Measurements from ENCODE around the gene TMEM52B. TPM values are rescaled to one million over a fixed set of nuclear protein-coding genes. Genes with fewer than 3 reads are reported as not detected.

Gene TMEM52B
- total RNA-seq, 1 donor, result not detected

DNA sequence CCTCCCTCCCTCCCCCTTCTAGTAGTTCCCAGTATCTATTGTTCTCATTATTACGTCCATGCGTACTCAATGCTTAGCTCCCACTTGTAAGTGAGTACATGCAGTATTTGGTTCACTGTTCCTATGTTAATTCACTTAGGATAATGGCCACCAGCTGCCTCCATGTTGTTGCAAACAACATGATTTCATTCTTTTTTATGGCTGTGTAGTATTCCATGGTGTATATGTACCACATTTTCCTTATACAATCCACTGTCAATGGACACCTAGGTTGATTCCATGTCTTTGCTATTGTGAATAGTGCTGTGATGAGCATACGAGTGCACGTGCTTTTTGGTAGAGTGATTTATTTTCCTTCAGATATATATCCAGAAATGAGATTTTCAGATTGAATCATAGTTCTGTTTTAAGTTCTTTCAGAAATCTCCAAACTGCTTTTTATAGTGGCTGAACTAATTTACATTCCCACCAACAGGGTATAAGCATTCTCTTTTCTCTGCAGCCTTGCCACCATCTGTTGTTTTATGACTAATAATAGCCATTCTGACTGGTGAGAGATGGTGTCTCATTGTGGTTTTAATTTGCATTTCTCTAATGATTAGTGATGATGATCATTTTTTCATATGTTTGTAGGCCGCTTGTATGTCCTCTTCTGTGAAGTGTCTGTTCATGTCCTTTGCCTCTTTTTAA lies 31.0 kb upstream of the TMEM52B start:
- Histone ChIP-seq H3K4me3 (ENCODE audit: insufficient read depth, low read length) (no peak overlapping the region), H3K27ac (ENCODE audit: low read depth, low read length) (no peak overlapping the region), H3K79me2 (ENCODE audit: insufficient read depth, low read length) (no peaks in the 10 kb centered on the region), H3K9me3 (ENCODE audit: low read depth, low read length) (no peaks in the 10 kb centered on the region), H2AFZ (ENCODE audit: low read length) (no peak overlapping the region), H3K36me3 (ENCODE audit: insufficient read depth, low read length) (no peaks in the 10 kb centered on the region), H4K20me1 (ENCODE audit: insufficient read depth, low read length) (no peaks in the 10 kb centered on the region), H3K4me1 (ENCODE audit: insufficient read depth, low read length) (no peaks in the 10 kb centered on the region), H3K27me3 (ENCODE audit: insufficient read depth, low read length) (no peaks in the 10 kb centered on the region), H3K4me2 (ENCODE audit: insufficient read depth, low read length) (no peak overlapping the region)
- no peak for DNase-seq (ENCODE audit: insufficient read length, low spot score, missing footprints)
- no peak for TF ChIP-seq CTCF (IDR thresholded peaks at IDR 0.05; ENCODE audit: extremely low read depth, low read depth, low read length)

DNA sequence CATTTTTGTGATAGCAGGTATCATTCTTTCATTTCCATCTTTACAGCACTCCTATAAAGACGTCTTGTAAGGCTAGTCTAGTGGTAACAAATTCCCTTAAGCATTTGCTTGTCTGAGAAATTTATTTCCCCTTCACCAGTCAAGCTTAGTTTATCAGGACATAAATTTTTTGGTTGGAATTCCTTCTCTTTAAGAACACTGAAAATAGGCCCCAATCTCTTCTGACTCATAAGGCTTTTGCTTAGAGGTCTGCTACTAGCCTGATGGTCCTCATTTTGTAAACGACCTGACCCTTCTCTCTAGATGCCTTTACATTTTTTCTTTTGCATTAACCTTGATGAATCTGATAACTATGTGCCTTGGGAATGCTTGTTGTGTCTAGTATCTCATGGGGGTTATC lies 27.2 kb upstream of the TMEM52B start:
- no peak for TF ChIP-seq CTCF (IDR thresholded peaks at IDR 0.05; ENCODE audit: extremely low read depth, low read depth, low read length)
- no peaks in the 10 kb centered on the region for H3K27me3 ChIP-seq (ENCODE audit: insufficient read depth, low read length)
- H2AFZ ChIP-seq (ENCODE audit: low read length), result no peak overlapping the region
- H3K9me3 ChIP-seq (ENCODE audit: low read depth, low read length), result no peaks in the 10 kb centered on the region
- no peaks in the 10 kb centered on the region for H3K79me2 ChIP-seq (ENCODE audit: insufficient read depth, low read length)
- H3K36me3 ChIP-seq (ENCODE audit: insufficient read depth, low read length), result no peaks in the 10 kb centered on the region
- DNase-seq (ENCODE audit: insufficient read length, low spot score, missing footprints), result no peak
- peaks cover 8% of the 10 kb centered on the region for H3K4me1 ChIP-seq (ENCODE audit: insufficient read depth, low read length)
- no peaks in the 10 kb centered on the region for H4K20me1 ChIP-seq (ENCODE audit: insufficient read depth, low read length)
- H3K4me2 ChIP-seq (ENCODE audit: insufficient read depth, low read length), result no peak overlapping the region
- no peak overlapping the region for H3K27ac ChIP-seq (ENCODE audit: low read depth, low read length)
- H3K4me3 ChIP-seq (ENCODE audit: insufficient read depth, low read length), result no peak overlapping the region

- H3K4me3 ChIP-seq (ENCODE audit: insufficient read depth, low read length), result peak overlapping the region; percentile 81
- no peaks in the 10 kb centered on the region for H3K36me3 ChIP-seq (ENCODE audit: insufficient read depth, low read length)
- no peaks in the 10 kb centered on the region for H4K20me1 ChIP-seq (ENCODE audit: insufficient read depth, low read length)
- H3K27ac ChIP-seq (ENCODE audit: low read depth, low read length), result peak overlapping the region; percentile 68
- H3K4me2 ChIP-seq (ENCODE audit: insufficient read depth, low read length), result peak overlapping the region; percentile 96
- no peaks in the 10 kb centered on the region for H3K79me2 ChIP-seq (ENCODE audit: insufficient read depth, low read length)
- peak; percentile 79 for TF ChIP-seq CTCF (IDR thresholded peaks at IDR 0.05; ENCODE audit: extremely low read depth, low read depth, low read length)
- peak; percentile 86 for DNase-seq (ENCODE audit: insufficient read length, low spot score, missing footprints)
- no peaks in the 10 kb centered on the region for H3K9me3 ChIP-seq (ENCODE audit: low read depth, low read length)
- peak overlapping the region; percentile 98 for H2AFZ ChIP-seq (ENCODE audit: low read length)
- no peaks in the 10 kb centered on the region for H3K27me3 ChIP-seq (ENCODE audit: insufficient read depth, low read length)
- H3K4me1 ChIP-seq (ENCODE audit: insufficient read depth, low read length), result peaks cover 8% of the 10 kb centered on the region
Measured at GRCh38 chr12:10153271-10154144, 25.3 kb upstream of the TMEM52B start.

DNA sequence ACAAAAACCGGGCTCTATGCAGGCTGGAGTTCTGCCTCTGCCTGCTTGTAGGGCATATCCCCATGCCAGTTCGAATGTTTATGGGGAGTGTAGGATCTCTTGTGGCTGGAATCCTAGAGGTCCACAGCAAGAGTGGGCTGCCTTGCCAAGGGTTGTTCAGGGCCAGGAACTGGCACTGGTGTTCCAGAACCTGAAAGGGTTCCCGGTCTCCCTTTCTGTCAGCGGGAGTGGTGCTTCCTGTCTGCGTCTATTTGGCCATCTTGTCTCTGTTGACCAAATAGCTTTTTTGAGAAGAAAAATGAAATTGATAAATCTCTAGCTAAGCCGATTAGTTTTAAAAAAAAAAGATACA lies 24.7 kb upstream of the TMEM52B start:
- H3K9me3 ChIP-seq (ENCODE audit: low read depth, low read length), result no peaks in the 10 kb centered on the region
- H4K20me1 ChIP-seq (ENCODE audit: insufficient read depth, low read length), result no peaks in the 10 kb centered on the region
- no peaks in the 10 kb centered on the region for H3K36me3 ChIP-seq (ENCODE audit: insufficient read depth, low read length)
- peak overlapping the region; percentile 81 for H3K4me3 ChIP-seq (ENCODE audit: insufficient read depth, low read length)
- TF ChIP-seq CTCF (IDR thresholded peaks at IDR 0.05; ENCODE audit: extremely low read depth, low read depth, low read length), result no peak
- no peak overlapping the region for H3K27ac ChIP-seq (ENCODE audit: low read depth, low read length)
- peaks cover 8% of the 10 kb centered on the region for H3K4me1 ChIP-seq (ENCODE audit: insufficient read depth, low read length)
- no peaks in the 10 kb centered on the region for H3K79me2 ChIP-seq (ENCODE audit: insufficient read depth, low read length)
- peak overlapping the region; percentile 96 for H3K4me2 ChIP-seq (ENCODE audit: insufficient read depth, low read length)
- H2AFZ ChIP-seq (ENCODE audit: low read length), result peak overlapping the region; percentile 98
- DNase-seq (ENCODE audit: insufficient read length, low spot score, missing footprints), result peak; percentile 57
- no peaks in the 10 kb centered on the region for H3K27me3 ChIP-seq (ENCODE audit: insufficient read depth, low read length)
